Sigmoid colon (tissue), 4 donors: Measurements from ENCODE around the gene RAB7B.

ENCODE experiments used
- EP300 ChIP-seq, 4 donors: sonication (generic); formaldehyde crosslinking; IDR thresholded peaks; one replicate each; pipeline ENCODE4 v1.6.1; 2017; ENCODE audit warnings: antibody characterized with exemption in 4 of 4
- POLR2A ChIP-seq, 2 donors: fragments of 450-650 bp; IDR thresholded peaks; one replicate each; pipeline ENCODE4 v1.6.1; 2016; ENCODE audit warnings: antibody characterized with exemption in 2 of 2, mild to moderate bottlenecking in 2 of 2, moderate library complexity in 2 of 2
- POLR2AphosphoS5 ChIP-seq, 4 donors: sonication (generic); formaldehyde crosslinking; IDR thresholded peaks; one replicate each; pipeline ENCODE4 v1.6.1; 2017; ENCODE audit warnings: antibody characterized with exemption in 4 of 4
- TF ChIP-seq, protein P1 (sequence below), 4 experiments: fragments of 450-650 bp in 3 of 4; fragments of 200-600 bp in 1 of 4; IDR thresholded peaks; one replicate each; pipeline ENCODE4 v1.5.1; 2016 to 2019; ENCODE audit warnings: antibody characterized with exemption in 4 of 4, mild to moderate bottlenecking in 3 of 4, moderate library complexity in 2 of 4

DNA sequence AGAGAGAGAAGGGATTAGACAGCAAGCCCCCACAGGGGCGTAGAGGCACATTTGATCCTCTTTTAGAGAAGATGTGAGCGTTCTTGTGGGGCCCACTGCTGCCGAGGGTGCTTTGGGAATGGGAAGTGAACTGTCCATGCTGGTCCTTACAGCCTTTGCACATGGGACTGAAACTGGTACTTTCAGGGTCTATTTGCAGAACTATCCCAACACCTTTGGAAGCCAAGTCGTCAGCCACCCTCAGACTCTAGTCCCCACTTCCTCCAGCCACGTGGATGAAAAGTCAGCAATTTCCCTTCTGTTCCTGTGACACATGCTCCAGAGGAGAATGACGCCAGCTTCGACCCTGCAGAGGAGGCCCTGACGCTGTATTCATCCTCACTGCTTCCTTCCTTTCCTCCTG is 2.6 kb upstream of the RAB7B start:
- TF ChIP-seq, protein P1, sequence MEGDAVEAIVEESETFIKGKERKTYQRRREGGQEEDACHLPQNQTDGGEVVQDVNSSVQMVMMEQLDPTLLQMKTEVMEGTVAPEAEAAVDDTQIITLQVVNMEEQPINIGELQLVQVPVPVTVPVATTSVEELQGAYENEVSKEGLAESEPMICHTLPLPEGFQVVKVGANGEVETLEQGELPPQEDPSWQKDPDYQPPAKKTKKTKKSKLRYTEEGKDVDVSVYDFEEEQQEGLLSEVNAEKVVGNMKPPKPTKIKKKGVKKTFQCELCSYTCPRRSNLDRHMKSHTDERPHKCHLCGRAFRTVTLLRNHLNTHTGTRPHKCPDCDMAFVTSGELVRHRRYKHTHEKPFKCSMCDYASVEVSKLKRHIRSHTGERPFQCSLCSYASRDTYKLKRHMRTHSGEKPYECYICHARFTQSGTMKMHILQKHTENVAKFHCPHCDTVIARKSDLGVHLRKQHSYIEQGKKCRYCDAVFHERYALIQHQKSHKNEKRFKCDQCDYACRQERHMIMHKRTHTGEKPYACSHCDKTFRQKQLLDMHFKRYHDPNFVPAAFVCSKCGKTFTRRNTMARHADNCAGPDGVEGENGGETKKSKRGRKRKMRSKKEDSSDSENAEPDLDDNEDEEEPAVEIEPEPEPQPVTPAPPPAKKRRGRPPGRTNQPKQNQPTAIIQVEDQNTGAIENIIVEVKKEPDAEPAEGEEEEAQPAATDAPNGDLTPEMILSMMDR (IDR thresholded peaks at IDR 0.05), result no peak
- TF ChIP-seq POLR2A (IDR thresholded peaks at IDR 0.05) (no peak), POLR2AphosphoS5 (IDR thresholded peaks at IDR 0.05) (no peak), EP300 (IDR thresholded peaks at IDR 0.05) (no peak)
